GM12865 (cell line): ENCODE measurements around the gene SULF2.

Experiments used
- DNase-seq: peaks from one replicate; pipeline ENCODE4 v3.0.0; 2010; ENCODE audit warnings: low read depth
- H3K4me3 ChIP-seq: 2 replicates; pipeline ENCODE4 v1.5.1; 2011; ENCODE audit warnings: mild to moderate bottlenecking, low read depth, low read length, control low read depth
- CTCF ChIP-seq: IDR thresholded peaks from 2 replicates; pipeline ENCODE4 v1.5.1; 2011; ENCODE audit warnings: low read length, control low read depth, low read depth, inconsistent platforms; ENCODE audit not compliant: insufficient read depth; ENCODE audit errors: missing control alignments

The SULF2 gene

GRCh38 chr20:47614703-47615309, 170.5 kb downstream of the SULF2 start:
- TF ChIP-seq CTCF: no peak
- H3K4me3 ChIP-seq: no peak overlapping the region
- DNase-seq: no peak

- no peak for DNase-seq
- no peak for TF ChIP-seq CTCF
- no peak overlapping the region for H3K4me3 ChIP-seq
Measured at GRCh38 chr20:47612670-47613069, 172.6 kb downstream of the SULF2 start.

- DNase-seq: no peak
- H3K4me3 ChIP-seq: no peak overlapping the region
- TF ChIP-seq CTCF: no peak
Measured at GRCh38 chr20:47611785-47612184, 173.5 kb downstream of the SULF2 start.

GRCh38 chr20:47610945-47611250, 174.4 kb downstream of the SULF2 start:
- no peak overlapping the region for H3K4me3 ChIP-seq
- no peak for DNase-seq
- TF ChIP-seq CTCF: no peak

- TF ChIP-seq CTCF: no peak
- H3K4me3 ChIP-seq: no peak overlapping the region
- peak; percentile 56 for DNase-seq
Measured at GRCh38 chr20:47610247-47610944, 174.9 kb downstream of the SULF2 start.

- no peak overlapping the region for H3K4me3 ChIP-seq
- DNase-seq: no peak
- TF ChIP-seq CTCF: no peak
Measured at GRCh38 chr20:47609001-47609400, 176.3 kb downstream of the SULF2 start.
